T-cell (primary cell): Measurements from ENCODE around the gene NDRG3. TPM values are rescaled to one million over a fixed set of nuclear protein-coding genes. Genes with fewer than 3 reads are reported as not detected.
"Not testable (repeated sequence)": the region's sequence is repeated elsewhere in the genome, so short reads cannot be mapped to it uniquely, and the experiment has no call there.

ENCODE experiments used
- ATAC-seq, 4 experiments: fragments of 200-7000 bp in 3 of 4; fragments of 150-1000 bp in 1 of 4; cut with Tn5 transposase; replicated peaks in 1 of 4; 1 replicate in 3 of 4; 2 replicates in 1 of 4; pipeline ENCODE4 v1.10.0; 2021; ENCODE audit warnings: moderate library complexity in 3 of 4, mild to moderate bottlenecking in 2 of 4, moderate number of reproducible peaks in 1 of 4
- CTCF ChIA-PET, 2 donors: fragments of 300-600 bp; sonication (Branson Sonifier 250); formaldehyde crosslinking; loops; one replicate each; lab custom pipeline; 2022; ENCODE audit warnings: antibody characterized with exemption in 2 of 2; lab: Charles Lee
- POLR2A ChIA-PET, 2 donors: fragments of 300-600 bp; sonication (Branson Sonifier 250); formaldehyde crosslinking; loops; one replicate each; lab custom pipeline; 2022; ENCODE audit warnings: antibody characterized with exemption in 2 of 2; lab: Charles Lee
- DNase-seq, 35 experiments: peaks; one replicate each; pipeline versions ENCODE4 v3.0.0 to v3.0.0-alpha.2; 2013 to 2023
- H3K27ac ChIP-seq: one replicate; pipeline ENCODE4 v1.5.1; 2013; ENCODE audit warnings: low read length
- H3K27me3 ChIP-seq, 2 experiments: replicated peaks in 1 of 2; 1 replicate in 1 of 2; 2 replicates in 1 of 2; pipeline versions ENCODE4 v1.6.1 to v1.7.0; 2013; ENCODE audit warnings: low read length in 1 of 2, mixed read lengths in 1 of 2; ENCODE audit not compliant: control insufficient read depth in 2 of 2, insufficient read depth in 2 of 2; ENCODE audit errors: extremely low read depth in 1 of 2
- H3K36me3 ChIP-seq, 2 donors: 1 replicate in 1 of 2; 2 replicates in 1 of 2; pipeline versions ENCODE4 v1.6.1 to v1.7.0; 2013; ENCODE audit warnings: low read length in 1 of 2; ENCODE audit not compliant: control insufficient read depth in 2 of 2, insufficient read depth in 1 of 2; ENCODE audit errors: extremely low read depth in 1 of 2
- H3K4me1 ChIP-seq, 2 experiments: 1 replicate in 1 of 2; 2 replicates in 1 of 2; pipeline versions ENCODE4 v1.6.1 to v1.7.0; 2013; ENCODE audit warnings: low read length in 2 of 2, mixed read lengths in 1 of 2; ENCODE audit not compliant: insufficient read depth in 2 of 2, control insufficient read depth in 1 of 2; ENCODE audit errors: extremely low read depth in 1 of 2
- H3K4me3 ChIP-seq, 2 donors: 1 replicate in 1 of 2; 2 replicates in 1 of 2; pipeline versions ENCODE4 v1.5.1 to v1.7.0; 2013; ENCODE audit warnings: mild to moderate bottlenecking in 2 of 2, low read length in 1 of 2, moderate library complexity in 1 of 2; ENCODE audit not compliant: control insufficient read depth in 1 of 2; ENCODE audit errors: extremely low read depth in 1 of 2
- H3K9me3 ChIP-seq: 2 replicates; pipeline ENCODE4 v1.7.0; 2013
- H3K27ac Mint-ChIP-seq, 2 donors: one replicate each; pipeline ENCODE4 v1.8.0; 2020 to 2021; ENCODE audit warnings: mild to moderate bottlenecking in 2 of 2, mixed read lengths in 2 of 2
- H3K27me3 Mint-ChIP-seq, 2 donors: one replicate each; pipeline ENCODE4 v1.8.0; 2021 to 2022; ENCODE audit warnings: mixed read lengths in 2 of 2
- H3K36me3 Mint-ChIP-seq: one replicate; pipeline ENCODE4 v1.8.0; 2021; ENCODE audit warnings: mixed read lengths
- H3K4me1 Mint-ChIP-seq, 3 donors: one replicate each; pipeline ENCODE4 v1.8.0; 2020 to 2022; ENCODE audit warnings: mixed read lengths in 3 of 3, mild to moderate bottlenecking in 1 of 3
- H3K4me3 Mint-ChIP-seq, 3 donors: one replicate each; pipeline ENCODE4 v1.8.0; 2020 to 2022; ENCODE audit warnings: mild to moderate bottlenecking in 3 of 3, mixed read lengths in 3 of 3, moderate library complexity in 3 of 3
- H3K9me3 Mint-ChIP-seq, 3 donors: one replicate each; pipeline ENCODE4 v1.8.0; 2020 to 2022; ENCODE audit warnings: mixed read lengths in 3 of 3
- WGBS: methylation state at CpG from one replicate; pipeline ENCODE4 v1.1.5; 2013; ENCODE audit warnings: missing lambda C conversion rate; ENCODE audit not compliant: insufficient coverage; 5-methylcytosine and 5-hydroxymethylcytosine counted together
- total RNA-seq, 35 experiments: library from RNA in 6 of 35; stranded (reverse) in 6 of 35; fragments of 120-200 nt in 1 of 35; gene quantifications; one replicate each; pipeline versions ENCODE4 v1.2.1 to v1.2.4 and lab custom pipeline; 2013 to 2026

The NDRG3 gene
- total RNA-seq, 5 donors from 2014 or later (not counting 1 experiment from before 2014, with no cell fraction given), result 25.8 to 29.5 (median 28.3) TPM

GRCh38 chr20:36613974-36614373 lies 131.9 kb downstream of the NDRG3 start:
- POLR2A ChIA-PET, result interaction anchor here (0.6 to 1.0 kb wide), 2 partner anchors 16 to 32 kb away, joined by 4 to 10 read pairs; partner anchors contain the start of gene SLA2 (in 1 of the 2)
- WGBS, result 97% methylated on average over 3 of the region's 3 CpGs
- no peaks in the 10 kb centered on the region for H3K9me3 Mint-ChIP-seq
- no peaks in the 10 kb centered on the region for H3K27me3 Mint-ChIP-seq
- H3K4me3 ChIP-seq, result no peak overlapping the region
- H3K4me3 Mint-ChIP-seq, result no peak overlapping the region
- peaks cover 8 to 66% of the 10 kb centered on the region in 2 donors for H3K36me3 ChIP-seq
- DNase-seq (no peak), ATAC-seq (no peak)
- peaks cover 11 to 32% (median 12%) of the 10 kb centered on the region in 3 donors for H3K4me1 Mint-ChIP-seq
- peak overlapping the region in 1 of 2 donors; percentile 69 for H3K27ac Mint-ChIP-seq
- peaks cover 0 to 9% of the 10 kb centered on the region in 2 experiments for H3K4me1 ChIP-seq
- H3K27ac ChIP-seq, result no peak overlapping the region
- no peaks in the 10 kb centered on the region for H3K9me3 ChIP-seq
- peaks cover 34% of the 10 kb centered on the region for H3K36me3 Mint-ChIP-seq
- CTCF ChIA-PET, result interaction anchor here in 1 of 2 donors (0.6 to 1.2 kb wide), 4 partner anchors 32 to 1230 kb away, joined by 3 to 4 read pairs (median 3); partner anchors contain the start of genes DSN1 and SLA2
- H3K27me3 ChIP-seq, result no peaks in the 10 kb centered on the region

- no peaks in the 10 kb centered on the region for H3K27me3 Mint-ChIP-seq
- Histone ChIP-seq H3K36me3 (peaks cover 9 to 78% of the 10 kb centered on the region in 2 donors), H3K4me1 (peaks cover 7 to 27% of the 10 kb centered on the region in 2 experiments), H3K4me3 (no peak overlapping the region), H3K27ac (no peak overlapping the region), H3K9me3 (no peaks in the 10 kb centered on the region), H3K27me3 (no peaks in the 10 kb centered on the region)
- H3K4me1 Mint-ChIP-seq, result peaks cover 24 to 45% (median 26%) of the 10 kb centered on the region in 3 donors
- no peak overlapping the region for H3K4me3 Mint-ChIP-seq
- H3K36me3 Mint-ChIP-seq, result peaks cover 34% of the 10 kb centered on the region
- no peak overlapping the region for H3K27ac Mint-ChIP-seq
- no peaks in the 10 kb centered on the region for H3K9me3 Mint-ChIP-seq
- ChIA-PET POLR2A (interaction anchor here in 1 of 2 donors (0.6 kb wide), 1 partner anchor 301 kb away, joined by 4 read pairs; no protein-coding TSS in a partner anchor), CTCF (interaction anchor here (0.6 to 1.6 kb wide), 3 partner anchors 16 to 229 kb away, joined by 3 to 10 read pairs (median 4); no protein-coding TSS in a partner anchor)
- ATAC-seq (no peak), DNase-seq (no peak)
- 93% methylated on average over 4 of the region's 5 CpGs for WGBS
Observed at GRCh38 chr20:36611625-36612024, 134.3 kb downstream of the NDRG3 start.

GRCh38 chr20:36608388-36608728 lies 137.5 kb downstream of the NDRG3 start:
- peak overlapping the region; percentile 21 for H3K27ac ChIP-seq
- H3K27me3 Mint-ChIP-seq, H3K27me3 ChIP-seq, H3K4me3 ChIP-seq, H3K9me3 Mint-ChIP-seq, DNase-seq, ATAC-seq, H3K9me3 ChIP-seq: not testable (repeated sequence)
- H3K4me3 Mint-ChIP-seq, result peak overlapping the region in 1 of 3 donors; percentile 33
- peak overlapping the region; percentile 49 to 96 for H3K27ac Mint-ChIP-seq
- WGBS, result 100% methylated on average over 2 of the region's 6 CpGs
- CTCF ChIA-PET, result interaction anchor here in 1 of 2 donors (0.9 kb wide), 1 partner anchor 36 kb away, joined by 3 read pairs; no protein-coding TSS in a partner anchor
- POLR2A ChIA-PET, result interaction anchor here in 1 of 2 donors (0.9 kb wide), 1 partner anchor 37 kb away, joined by 3 read pairs; no protein-coding TSS in a partner anchor
- peaks cover 9 to 46% of the 10 kb centered on the region in 2 experiments for H3K4me1 ChIP-seq
- peaks cover 4 to 51% of the 10 kb centered on the region in 2 donors for H3K36me3 ChIP-seq
- peaks cover 37 to 48% (median 41%) of the 10 kb centered on the region in 3 donors for H3K4me1 Mint-ChIP-seq
- H3K36me3 Mint-ChIP-seq, result peaks cover 24% of the 10 kb centered on the region

- Histone ChIP-seq H3K27ac (peak overlapping the region; percentile 47), H3K27me3 (no peaks in the 10 kb centered on the region), H3K4me1 (peaks cover 9 to 42% of the 10 kb centered on the region in 2 experiments), H3K9me3 (no peaks in the 10 kb centered on the region), H3K4me3 (peak overlapping the region in 1 of 2 donors; percentile 35), H3K36me3 (peaks cover 4 to 46% of the 10 kb centered on the region in 2 donors)
- WGBS, result 92% methylated on average over 5 of the region's 7 CpGs
- DNase-seq (no peak), ATAC-seq (no peak)
- Mint-ChIP-seq H3K36me3 (peaks cover 24% of the 10 kb centered on the region), H3K4me1 (peaks cover 31 to 43% (median 37%) of the 10 kb centered on the region in 3 donors), H3K4me3 (peak overlapping the region; percentile 62 to 97 (median 97)), H3K27ac (peak overlapping the region; percentile 49 to 96), H3K27me3 (peaks cover 0 to 1% of the 10 kb centered on the region in 2 donors), H3K9me3 (no peaks in the 10 kb centered on the region)
- ChIA-PET CTCF (no interaction called here), POLR2A (interaction anchor here in 1 of 2 donors (0.9 kb wide), 1 partner anchor 38 kb away, joined by 3 read pairs; no protein-coding TSS in a partner anchor)
Observed at GRCh38 chr20:36607586-36608387, 138.1 kb downstream of the NDRG3 start.

GRCh38 chr20:36606158-36607066 lies 139.5 kb downstream of the NDRG3 start:
- POLR2A ChIA-PET, result interaction anchor here in 1 of 2 donors (0.8 to 1.4 kb wide), 4 partner anchors 11 to 140 kb away, joined by 3 to 5 read pairs (median 4); partner anchors contain the start of gene TGIF2
- H3K9me3 ChIP-seq, result no peaks in the 10 kb centered on the region
- H3K36me3 ChIP-seq, result peaks cover 4 to 32% of the 10 kb centered on the region in 2 donors
- H3K27me3 ChIP-seq, result no peaks in the 10 kb centered on the region
- peaks cover 29 to 38% (median 32%) of the 10 kb centered on the region in 3 donors for H3K4me1 Mint-ChIP-seq
- H3K27ac Mint-ChIP-seq, result peak overlapping the region; percentile 92 to 96
- peak overlapping the region; percentile 87 to 98 for H3K4me3 ChIP-seq
- H3K4me1 ChIP-seq, result peaks cover 9 to 38% of the 10 kb centered on the region in 2 experiments
- CTCF ChIA-PET, result interaction anchor here (0.7 to 3.3 kb wide), 16 partner anchors 11 to 928 kb away, joined by 3 to 38 read pairs (median 4); partner anchors contain the start of genes DSN1 (in 1 of the 2), SLA2 (in 1 of the 2) and TGIF2 (in 1 of the 2)
- H3K9me3 Mint-ChIP-seq, result no peaks in the 10 kb centered on the region
- peaks cover 15% of the 10 kb centered on the region for H3K36me3 Mint-ChIP-seq
- whole genome bisulfite sequencing, result under 1% methylated on average over 17 of the region's 31 CpGs
- ATAC-seq (no peak), DNase-seq (peak in 1 of 35 experiments; percentile 31)
- H3K27ac ChIP-seq, result peak overlapping the region; percentile 70
- H3K4me3 Mint-ChIP-seq, result peak overlapping the region; percentile 97
- H3K27me3 Mint-ChIP-seq, result peaks cover 0 to 1% of the 10 kb centered on the region in 2 donors
